ENCODE measurements around the gene ZNF653.
A peak's percentile ranks its signal among the peaks of the same experiment; 100 is the strongest.
"Not testable (repeated sequence)": the region's sequence is repeated elsewhere in the genome, so short reads cannot be mapped to it uniquely, and the experiment has no call there.

The ZNF653 gene

GRCh38 chr19:11447347-11448262 lies 58.0 kb downstream of the ZNF653 start:
- H3K27ac Mint-ChIP-seq, result no peak overlapping the region
- no peaks in the 10 kb centered on the region for H3K9me3 Mint-ChIP-seq
- H3K27me3 Mint-ChIP-seq, result no peaks in the 10 kb centered on the region
- no peaks in the 10 kb centered on the region for H3K4me1 Mint-ChIP-seq (ENCODE audit: low read depth)
- DNase-seq, result no peak
- no peak overlapping the region for H3K4me3 Mint-ChIP-seq
- peaks cover 70% of the 10 kb centered on the region for H3K36me3 Mint-ChIP-seq (ENCODE audit: low read depth)

GRCh38 chr19:11446652-11447301 lies 58.9 kb downstream of the ZNF653 start:
- Mint-ChIP-seq H3K27me3 (no peaks in the 10 kb centered on the region), H3K27ac (no peak overlapping the region), H3K4me1 (ENCODE audit: low read depth) (no peaks in the 10 kb centered on the region), H3K36me3 (ENCODE audit: low read depth) (peaks cover 78% of the 10 kb centered on the region), H3K4me3 (no peak overlapping the region), H3K9me3 (no peaks in the 10 kb centered on the region)
- DNase-seq, result peak; percentile 60

- Mint-ChIP-seq H3K36me3 (ENCODE audit: low read depth) (peaks cover 83% of the 10 kb centered on the region), H3K27ac (no peak overlapping the region), H3K4me1 (ENCODE audit: low read depth) (no peaks in the 10 kb centered on the region), H3K9me3 (no peaks in the 10 kb centered on the region), H3K4me3 (no peak overlapping the region), H3K27me3 (no peaks in the 10 kb centered on the region)
- DNase-seq, result no peak
These were observed 59.4 kb downstream of the ZNF653 start for GRCh38 chr19:11446271-11446651.

- DNase-seq, result no peak
- no peak overlapping the region for H3K4me3 Mint-ChIP-seq
- no peaks in the 10 kb centered on the region for H3K27me3 Mint-ChIP-seq
- H3K27ac Mint-ChIP-seq, result no peak overlapping the region
- peaks cover 85% of the 10 kb centered on the region for H3K36me3 Mint-ChIP-seq (ENCODE audit: low read depth)
- no peaks in the 10 kb centered on the region for H3K9me3 Mint-ChIP-seq
- H3K4me1 Mint-ChIP-seq (ENCODE audit: low read depth), result peaks cover 5% of the 10 kb centered on the region
These were observed 60.5 kb downstream of the ZNF653 start for GRCh38 chr19:11445141-11445540.

GRCh38 chr19:11444059-11444458 lies 61.6 kb downstream of the ZNF653 start:
- H3K36me3 Mint-ChIP-seq (ENCODE audit: low read depth), result peaks cover 83% of the 10 kb centered on the region

GRCh38 chr19:11437955-11438354 lies 67.7 kb downstream of the ZNF653 start:
- Mint-ChIP-seq H3K27me3 (no peaks in the 10 kb centered on the region), H3K27ac (peak overlapping the region; percentile 23), H3K4me3 (peak overlapping the region; percentile 99), H3K4me1 (ENCODE audit: low read depth) (peaks cover 28% of the 10 kb centered on the region), H3K9me3 (no peaks in the 10 kb centered on the region), H3K36me3 (ENCODE audit: low read depth) (peaks cover 72% of the 10 kb centered on the region)
- DNase-seq, result no peak

More at GRCh38 chr19:11444059-11444458, 61.6 kb downstream of the ZNF653 start:
- Mint-ChIP-seq H3K4me1 (ENCODE audit: low read depth) (peaks cover 5% of the 10 kb centered on the region), H3K4me3 (no peak overlapping the region), H3K27ac (no peak overlapping the region), H3K9me3 (no peaks in the 10 kb centered on the region), H3K27me3 (no peaks in the 10 kb centered on the region)
- DNase-seq, result no peak

- peaks cover 25% of the 10 kb centered on the region for H3K4me1 Mint-ChIP-seq (ENCODE audit: low read depth)
- peaks cover 51% of the 10 kb centered on the region for H3K36me3 Mint-ChIP-seq (ENCODE audit: low read depth)
These were observed 69.8 kb downstream of the ZNF653 start for GRCh38 chr19:11435833-11436313.

GRCh38 chr19:11435057-11435832 lies 70.4 kb downstream of the ZNF653 start, which contains the start of the genes ODAD3 and PRKCSH:
TSS of gene ODAD3 (minus strand) at chr19:11435121. CDS start at chr19:11435016, 105 bp downstream.
TSS of gene PRKCSH (plus strand) at chr19:11435635. CDS start at chr19:11436118, 483 bp downstream.
- Mint-ChIP-seq H3K4me1 (ENCODE audit: low read depth) (peaks cover 23% of the 10 kb centered on the region), H3K27ac (peak within 1 kb of the TSS; percentile 97), H3K36me3 (ENCODE audit: low read depth) (peaks cover 45% of the 10 kb centered on the region), H3K9me3 (no peaks in the 10 kb centered on the region), H3K27me3 (no peaks in the 10 kb centered on the region), H3K4me3 (peak within 1 kb of the TSS; percentile 99)
- DNase-seq, result peak; percentile 98

More at GRCh38 chr19:11435833-11436313, 69.8 kb downstream of the ZNF653 start:
- Mint-ChIP-seq H3K27me3 (no peaks in the 10 kb centered on the region), H3K4me3 (peak overlapping the region; percentile 99), H3K9me3 (no peaks in the 10 kb centered on the region), H3K27ac (peak overlapping the region; percentile 97)
- DNase-seq, result no peak

- Mint-ChIP-seq H3K27me3 (no peaks in the 10 kb centered on the region), H3K27ac (peak overlapping the region; percentile 97), H3K4me1 (ENCODE audit: low read depth) (peaks cover 23% of the 10 kb centered on the region), H3K36me3 (ENCODE audit: low read depth) (peaks cover 39% of the 10 kb centered on the region), H3K4me3 (peak overlapping the region; percentile 99), H3K9me3 (no peaks in the 10 kb centered on the region)
- DNase-seq, result no peak
These were observed 71.0 kb downstream of the ZNF653 start for GRCh38 chr19:11434703-11435056.

GRCh38 chr19:11433526-11433925 lies 72.1 kb downstream of the ZNF653 start:
- not testable (repeated sequence) for H3K4me3 Mint-ChIP-seq, DNase-seq, H3K27me3 Mint-ChIP-seq, H3K9me3 Mint-ChIP-seq, H3K27ac Mint-ChIP-seq
- Mint-ChIP-seq H3K36me3 (ENCODE audit: low read depth) (peaks cover 32% of the 10 kb centered on the region), H3K4me1 (ENCODE audit: low read depth) (peaks cover 23% of the 10 kb centered on the region)

All from activated T-cell treated with anti-CD3 and anti-CD28 coated beads, Interleukin-2, amount 50 U/mL, for 24 hours (primary cell).